KMS-11 (cell line): ENCODE data around the gene KCNH5.

Experiments used
- H2AFZ ChIP-seq: fragments of 200-600 bp; sonication (generic); 2 replicates; pipeline ENCODE4 v1.6.1; 2016; ENCODE audit warnings: antibody characterized with exemption, mixed run types, low read depth
- H3K27ac ChIP-seq: fragments of 200-600 bp; sonication (generic); 2 replicates; pipeline ENCODE4 v1.6.1; 2016; ENCODE audit warnings: mild to moderate bottlenecking, mixed run types
- H3K27me3 ChIP-seq: fragments of 200-600 bp; sonication (generic); 2 replicates; pipeline ENCODE4 v1.6.1; 2017; ENCODE audit warnings: mild to moderate bottlenecking, low read depth, mixed run types, moderate library complexity; ENCODE audit not compliant: insufficient read depth
- H3K36me3 ChIP-seq: fragments of 200-600 bp; sonication (generic); 2 replicates; pipeline ENCODE4 v1.6.1; 2017; ENCODE audit warnings: mild to moderate bottlenecking, mixed run types; ENCODE audit not compliant: insufficient read depth
- H3K4me1 ChIP-seq: fragments of 200-600 bp; sonication (generic); 2 replicates; pipeline ENCODE4 v1.6.1; 2016; ENCODE audit warnings: mild to moderate bottlenecking, low read depth, mixed run types; ENCODE audit not compliant: poor library complexity, severe bottlenecking
- H3K4me2 ChIP-seq: fragments of 200-600 bp; sonication (generic); 2 replicates; pipeline ENCODE4 v1.7.0; 2016; ENCODE audit warnings: mild to moderate bottlenecking, mixed run types
- H3K4me3 ChIP-seq: fragments of 200-600 bp; sonication (generic); IDR thresholded peaks from 2 replicates; pipeline ENCODE4 v1.6.1; 2017; ENCODE audit warnings: low read depth, low read length, mixed read lengths; ENCODE audit not compliant: insufficient read depth
- H3K79me2 ChIP-seq: fragments of 200-600 bp; sonication (generic); 2 replicates; pipeline ENCODE4 v1.6.1; 2016; ENCODE audit warnings: low read depth, mixed run types; ENCODE audit not compliant: insufficient read depth
- H3K9ac ChIP-seq: fragments of 200-600 bp; sonication (generic); 2 replicates; pipeline ENCODE4 v1.6.1; 2016; ENCODE audit warnings: mild to moderate bottlenecking, mixed run types
- H4K20me1 ChIP-seq: fragments of 200-600 bp; sonication (generic); 2 replicates; pipeline ENCODE4 v1.6.1; 2016; ENCODE audit warnings: mild to moderate bottlenecking, mixed run types; ENCODE audit not compliant: insufficient read depth
- TF ChIP-seq, protein P1 (sequence below): fragments of 200-600 bp; sonication (generic); conservative IDR thresholded peaks from 2 replicates; pipeline ENCODE4 v1.6.1; 2017; ENCODE audit warnings: low read depth, mild to moderate bottlenecking, antibody characterized with exemption, low read length, moderate library complexity, mixed read lengths

Gene KCNH5

DNA sequence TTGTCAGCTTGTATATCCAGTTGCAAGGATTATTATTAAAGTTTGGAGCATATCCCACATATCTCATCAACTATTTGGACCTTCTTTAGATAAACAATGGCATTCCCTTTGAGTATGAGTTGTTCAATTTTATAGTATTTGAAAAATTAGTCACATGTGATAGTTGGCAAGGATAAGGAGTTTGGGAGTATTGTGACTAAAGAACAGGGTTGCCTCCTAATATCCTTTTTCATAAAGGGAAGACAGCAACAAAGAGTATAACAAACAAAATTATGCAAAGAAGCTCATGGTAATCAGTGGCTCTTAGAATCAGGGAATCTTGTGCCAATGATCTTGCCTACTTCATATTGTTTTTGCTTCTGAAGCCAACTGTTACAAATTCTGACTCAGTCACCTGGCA lies 31.2 kb upstream of the KCNH5 start:
- no peak overlapping the region for H3K4me2 ChIP-seq
- H2AFZ ChIP-seq, result no peak overlapping the region
- no peak overlapping the region for H3K27ac ChIP-seq
- no peaks in the 10 kb centered on the region for H3K27me3 ChIP-seq
- TF ChIP-seq, protein P1, sequence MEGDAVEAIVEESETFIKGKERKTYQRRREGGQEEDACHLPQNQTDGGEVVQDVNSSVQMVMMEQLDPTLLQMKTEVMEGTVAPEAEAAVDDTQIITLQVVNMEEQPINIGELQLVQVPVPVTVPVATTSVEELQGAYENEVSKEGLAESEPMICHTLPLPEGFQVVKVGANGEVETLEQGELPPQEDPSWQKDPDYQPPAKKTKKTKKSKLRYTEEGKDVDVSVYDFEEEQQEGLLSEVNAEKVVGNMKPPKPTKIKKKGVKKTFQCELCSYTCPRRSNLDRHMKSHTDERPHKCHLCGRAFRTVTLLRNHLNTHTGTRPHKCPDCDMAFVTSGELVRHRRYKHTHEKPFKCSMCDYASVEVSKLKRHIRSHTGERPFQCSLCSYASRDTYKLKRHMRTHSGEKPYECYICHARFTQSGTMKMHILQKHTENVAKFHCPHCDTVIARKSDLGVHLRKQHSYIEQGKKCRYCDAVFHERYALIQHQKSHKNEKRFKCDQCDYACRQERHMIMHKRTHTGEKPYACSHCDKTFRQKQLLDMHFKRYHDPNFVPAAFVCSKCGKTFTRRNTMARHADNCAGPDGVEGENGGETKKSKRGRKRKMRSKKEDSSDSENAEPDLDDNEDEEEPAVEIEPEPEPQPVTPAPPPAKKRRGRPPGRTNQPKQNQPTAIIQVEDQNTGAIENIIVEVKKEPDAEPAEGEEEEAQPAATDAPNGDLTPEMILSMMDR, result no peak
- no peaks in the 10 kb centered on the region for H3K79me2 ChIP-seq
- H3K36me3 ChIP-seq, result no peaks in the 10 kb centered on the region
- no peaks in the 10 kb centered on the region for H4K20me1 ChIP-seq
- no peak overlapping the region for H3K4me3 ChIP-seq
- H3K4me1 ChIP-seq, result no peaks in the 10 kb centered on the region
- no peak overlapping the region for H3K9ac ChIP-seq

DNA sequence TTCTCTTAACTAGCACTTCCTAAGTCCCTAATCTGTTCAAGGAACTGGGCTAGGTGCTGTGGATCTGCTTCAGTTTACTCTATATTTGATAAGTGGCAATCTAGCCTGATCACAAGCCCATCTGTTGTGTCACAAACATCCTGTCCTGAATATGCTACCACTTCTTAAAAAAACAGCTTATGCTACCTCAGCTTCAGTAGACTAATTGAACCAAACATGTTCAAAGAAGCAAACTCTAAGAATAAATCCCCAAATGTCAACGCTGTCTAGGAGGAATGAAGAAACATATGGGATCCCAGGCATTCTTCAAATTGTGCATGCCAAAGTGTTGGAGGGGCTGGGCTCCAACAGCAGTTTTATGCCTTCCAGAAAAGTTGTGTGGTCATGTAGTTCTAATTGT lies 10.4 kb upstream of the KCNH5 start:
- no peaks in the 10 kb centered on the region for H3K36me3 ChIP-seq
- no peak overlapping the region for H3K4me2 ChIP-seq
- no peaks in the 10 kb centered on the region for H4K20me1 ChIP-seq
- no peaks in the 10 kb centered on the region for H3K27me3 ChIP-seq
- peaks cover 9% of the 10 kb centered on the region for H3K4me1 ChIP-seq
- H3K27ac ChIP-seq, result no peak overlapping the region
- H3K79me2 ChIP-seq, result no peaks in the 10 kb centered on the region
- no peak overlapping the region for H3K4me3 ChIP-seq
- H3K9ac ChIP-seq, result no peak overlapping the region
- TF ChIP-seq, protein P1, result no peak
- no peak overlapping the region for H2AFZ ChIP-seq

DNA sequence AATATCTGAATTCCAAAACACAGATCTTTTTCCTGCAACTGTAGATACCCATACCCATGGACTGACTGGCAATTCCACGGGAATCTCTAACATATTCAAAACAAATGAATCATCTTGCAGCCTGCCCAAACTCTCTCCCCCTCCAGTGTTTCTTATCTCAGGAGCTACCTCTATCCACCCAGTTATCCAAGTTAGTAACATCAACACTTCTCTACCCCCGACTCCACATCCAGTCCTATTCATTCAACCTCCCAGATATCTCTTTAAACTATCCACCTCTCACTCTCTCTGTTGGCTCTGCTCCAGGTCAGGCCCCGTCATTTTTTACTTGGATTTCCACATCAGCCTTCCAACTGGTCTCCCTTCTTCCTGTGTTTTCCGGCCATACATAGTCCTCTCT lies 6.7 kb upstream of the KCNH5 start:
- H3K4me1 ChIP-seq, result peaks cover 15% of the 10 kb centered on the region
- H3K79me2 ChIP-seq, result no peaks in the 10 kb centered on the region
- H3K4me2 ChIP-seq, result no peak overlapping the region
- no peak overlapping the region for H3K9ac ChIP-seq
- H2AFZ ChIP-seq, result no peak overlapping the region
- TF ChIP-seq, protein P1, result no peak
- no peaks in the 10 kb centered on the region for H4K20me1 ChIP-seq
- no peak overlapping the region for H3K27ac ChIP-seq
- no peak overlapping the region for H3K4me3 ChIP-seq
- no peaks in the 10 kb centered on the region for H3K36me3 ChIP-seq
- H3K27me3 ChIP-seq, result no peaks in the 10 kb centered on the region

DNA sequence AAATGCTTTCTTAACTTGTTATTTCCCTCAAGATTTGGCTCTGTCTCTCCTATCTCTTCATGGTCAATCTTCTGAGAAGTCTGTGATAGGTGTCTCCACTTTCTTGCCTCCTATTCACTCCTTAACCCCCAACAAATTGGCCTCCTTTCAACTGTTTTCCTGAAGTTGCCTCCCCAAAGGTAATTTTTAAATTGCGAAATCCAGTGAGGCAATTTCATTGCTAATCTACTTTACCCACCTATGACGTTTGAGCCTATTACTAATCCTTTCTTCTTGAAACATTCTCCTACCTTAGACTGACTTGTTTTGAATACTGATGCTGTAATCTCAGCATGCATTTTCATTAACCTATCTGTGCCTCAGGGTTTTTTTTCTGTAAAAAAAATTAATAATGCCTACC lies 6.0 kb upstream of the KCNH5 start:
- TF ChIP-seq, protein P1, result no peak
- H3K27me3 ChIP-seq, result no peaks in the 10 kb centered on the region
- peaks cover 15% of the 10 kb centered on the region for H3K4me1 ChIP-seq
- no peaks in the 10 kb centered on the region for H3K79me2 ChIP-seq
- no peak overlapping the region for H2AFZ ChIP-seq
- no peaks in the 10 kb centered on the region for H3K36me3 ChIP-seq
- H3K4me3 ChIP-seq, result no peak overlapping the region
- no peaks in the 10 kb centered on the region for H4K20me1 ChIP-seq
- H3K27ac ChIP-seq, result no peak overlapping the region
- 0 out of 2 replicates have a peak overlapping the region, but pooled peaks have one; percentile 6 for H3K4me2 ChIP-seq
- no peak overlapping the region for H3K9ac ChIP-seq
